Activated naive CD8-positive, alpha-beta T cell treated with anti-CD3 and anti-CD28 coated beads for 36 hours (primary cell): ENCODE measurements around the gene CISD3. TPM values are rescaled to one million over a fixed set of nuclear protein-coding genes. Genes with fewer than 3 reads are reported as not detected.

Experiments used
- DNase-seq: peaks from one replicate; pipeline ENCODE4 v3.0.0; 2021
- H3K27ac Mint-ChIP-seq: one replicate; pipeline ENCODE4 v1.8.0; 2022; ENCODE audit warnings: mild to moderate bottlenecking, moderate library complexity, mixed read lengths
- H3K27me3 Mint-ChIP-seq: one replicate; pipeline ENCODE4 v1.8.0; 2022; ENCODE audit warnings: mild to moderate bottlenecking, mixed read lengths
- H3K36me3 Mint-ChIP-seq: one replicate; pipeline ENCODE4 v1.8.0; 2021; ENCODE audit warnings: mild to moderate bottlenecking, mixed read lengths
- H3K4me1 Mint-ChIP-seq: one replicate; pipeline ENCODE4 v1.8.0; 2021; ENCODE audit warnings: mixed read lengths
- H3K4me3 Mint-ChIP-seq: one replicate; pipeline ENCODE4 v1.8.0; 2022; ENCODE audit warnings: mild to moderate bottlenecking, moderate library complexity, mixed read lengths
- H3K9me3 Mint-ChIP-seq: one replicate; pipeline ENCODE4 v1.8.0; 2022; ENCODE audit warnings: mixed read lengths
- total RNA-seq, 2 experiments: library from RNA; stranded (reverse); gene quantifications; one replicate each; pipeline ENCODE4 v1.2.3, GENCODE V29; 2021

CISD3 gene
- total RNA-seq, 2 experiments from 2014 or later, result 54.3 to 57.4 TPM

GRCh38 chr17:38704606-38705522 is 25.3 kb upstream of the CISD3 start, which contains the start of gene MLLT6:
MLLT6 (plus strand) TSS chr17:38705273; CDS start chr17:38705633, 360 bp downstream.
- peaks cover 42% of the 10 kb centered on the region for H3K36me3 Mint-ChIP-seq
- H3K4me1 Mint-ChIP-seq, result peaks cover 47% of the 10 kb centered on the region
- peak within 1 kb of the TSS; percentile 96 for H3K4me3 Mint-ChIP-seq
- peaks cover 4% of the 10 kb centered on the region for H3K9me3 Mint-ChIP-seq
- DNase-seq, result peak; percentile 77
- H3K27me3 Mint-ChIP-seq, result no peaks in the 10 kb centered on the region
- H3K27ac Mint-ChIP-seq, result peak within 1 kb of the TSS; percentile 100

GRCh38 chr17:38705523-38705802 is 24.7 kb upstream of the CISD3 start:
- H3K4me3 Mint-ChIP-seq, result peak overlapping the region; percentile 96
- H3K36me3 Mint-ChIP-seq, result peaks cover 43% of the 10 kb centered on the region
- H3K27ac Mint-ChIP-seq, result peak overlapping the region; percentile 62
- DNase-seq, result no peak
- H3K9me3 Mint-ChIP-seq, result no peaks in the 10 kb centered on the region
- H3K4me1 Mint-ChIP-seq, result peaks cover 48% of the 10 kb centered on the region
- H3K27me3 Mint-ChIP-seq, result no peaks in the 10 kb centered on the region

DNA sequence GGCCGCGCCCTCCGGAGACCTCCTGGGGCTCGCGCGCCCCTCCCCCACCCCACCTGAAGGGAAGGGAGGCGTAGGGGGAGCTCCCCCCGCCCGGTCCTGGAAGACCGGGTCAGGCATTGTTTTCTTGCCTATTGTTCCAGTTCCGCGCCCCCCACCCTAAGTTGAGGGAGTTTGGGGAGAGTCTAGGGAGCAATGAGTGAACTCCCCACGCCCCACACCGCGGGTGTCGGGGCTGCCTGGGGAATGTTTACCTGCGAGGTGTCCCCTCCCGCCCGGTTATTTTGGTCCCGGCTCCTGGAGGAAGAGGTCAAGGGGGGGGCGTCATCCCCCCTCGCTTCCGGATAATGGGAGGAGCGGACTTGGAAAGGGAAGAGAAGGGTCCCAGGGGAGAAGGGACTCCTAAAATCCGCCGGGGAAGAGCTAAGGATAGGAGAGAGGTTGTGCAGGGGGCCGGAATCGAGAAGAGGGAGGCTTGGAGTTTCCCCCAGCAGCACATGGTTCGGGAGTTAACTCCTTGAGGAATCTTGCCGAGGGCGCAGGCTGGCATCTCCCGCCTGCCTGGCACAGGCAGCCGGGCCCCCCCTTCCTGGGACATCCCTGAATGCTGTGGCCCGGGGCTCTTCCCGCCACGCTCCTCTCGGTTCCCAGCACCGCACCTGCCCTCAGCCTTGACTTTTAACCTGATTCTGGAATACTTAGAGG is 24.2 kb upstream of the CISD3 start:
- Mint-ChIP-seq H3K27me3 (no peaks in the 10 kb centered on the region), H3K27ac (peak overlapping the region; percentile 91), H3K4me3 (peak overlapping the region; percentile 96), H3K36me3 (peaks cover 43% of the 10 kb centered on the region), H3K4me1 (peaks cover 45% of the 10 kb centered on the region), H3K9me3 (no peaks in the 10 kb centered on the region)
- DNase-seq, result no peak

GRCh38 chr17:38706505-38707216 is 23.5 kb upstream of the CISD3 start:
- DNase-seq, result peak; percentile 45
- Mint-ChIP-seq H3K4me1 (peaks cover 45% of the 10 kb centered on the region), H3K9me3 (no peaks in the 10 kb centered on the region), H3K36me3 (peaks cover 47% of the 10 kb centered on the region), H3K4me3 (peak overlapping the region; percentile 96), H3K27me3 (no peaks in the 10 kb centered on the region), H3K27ac (peak overlapping the region; percentile 91)

GRCh38 chr17:38707678-38708351 is 22.3 kb upstream of the CISD3 start:
- Mint-ChIP-seq H3K4me1 (peaks cover 51% of the 10 kb centered on the region), H3K9me3 (no peaks in the 10 kb centered on the region), H3K27me3 (no peaks in the 10 kb centered on the region), H3K36me3 (peaks cover 48% of the 10 kb centered on the region), H3K4me3 (peak overlapping the region; percentile 96), H3K27ac (peak overlapping the region; percentile 91)
- no peak for DNase-seq

DNA sequence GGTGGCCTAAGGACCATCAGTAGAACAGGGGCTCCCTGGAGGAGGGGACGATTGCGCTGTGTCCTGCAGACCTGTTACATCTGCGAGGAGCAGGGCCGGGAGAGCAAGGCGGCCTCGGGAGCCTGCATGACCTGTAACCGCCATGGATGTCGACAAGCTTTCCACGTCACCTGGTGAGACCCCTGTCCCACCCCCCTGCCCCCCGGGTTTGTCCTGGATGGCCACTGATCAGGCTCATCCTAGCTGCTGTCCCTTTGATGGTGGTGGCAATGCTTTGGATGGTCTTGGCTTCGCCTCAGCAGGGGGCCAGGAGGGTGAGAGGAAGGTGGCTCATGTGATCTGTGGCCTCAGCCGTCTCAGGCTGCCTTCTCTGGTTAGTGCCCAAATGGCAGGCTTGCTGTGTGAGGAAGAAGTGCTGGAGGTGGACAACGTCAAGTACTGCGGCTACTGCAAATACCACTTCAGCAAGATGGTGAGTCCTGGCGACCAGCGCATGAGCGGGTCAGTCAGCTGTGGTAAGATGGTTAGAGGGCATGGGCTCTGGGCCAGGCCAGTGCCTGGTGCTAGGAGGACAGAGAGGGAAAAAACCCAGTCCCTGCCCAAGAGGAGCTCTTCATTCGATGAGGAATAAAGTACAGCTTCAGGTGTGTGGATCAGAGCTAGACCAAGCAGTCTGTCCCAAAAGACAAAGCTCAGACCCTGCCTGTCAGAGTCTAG is 20.9 kb upstream of the CISD3 start:
- Mint-ChIP-seq H3K27ac (peak overlapping the region; percentile 57), H3K27me3 (no peaks in the 10 kb centered on the region), H3K36me3 (peaks cover 44% of the 10 kb centered on the region), H3K4me1 (peaks cover 52% of the 10 kb centered on the region), H3K4me3 (no peak overlapping the region), H3K9me3 (no peaks in the 10 kb centered on the region)
- DNase-seq, result no peak

DNA sequence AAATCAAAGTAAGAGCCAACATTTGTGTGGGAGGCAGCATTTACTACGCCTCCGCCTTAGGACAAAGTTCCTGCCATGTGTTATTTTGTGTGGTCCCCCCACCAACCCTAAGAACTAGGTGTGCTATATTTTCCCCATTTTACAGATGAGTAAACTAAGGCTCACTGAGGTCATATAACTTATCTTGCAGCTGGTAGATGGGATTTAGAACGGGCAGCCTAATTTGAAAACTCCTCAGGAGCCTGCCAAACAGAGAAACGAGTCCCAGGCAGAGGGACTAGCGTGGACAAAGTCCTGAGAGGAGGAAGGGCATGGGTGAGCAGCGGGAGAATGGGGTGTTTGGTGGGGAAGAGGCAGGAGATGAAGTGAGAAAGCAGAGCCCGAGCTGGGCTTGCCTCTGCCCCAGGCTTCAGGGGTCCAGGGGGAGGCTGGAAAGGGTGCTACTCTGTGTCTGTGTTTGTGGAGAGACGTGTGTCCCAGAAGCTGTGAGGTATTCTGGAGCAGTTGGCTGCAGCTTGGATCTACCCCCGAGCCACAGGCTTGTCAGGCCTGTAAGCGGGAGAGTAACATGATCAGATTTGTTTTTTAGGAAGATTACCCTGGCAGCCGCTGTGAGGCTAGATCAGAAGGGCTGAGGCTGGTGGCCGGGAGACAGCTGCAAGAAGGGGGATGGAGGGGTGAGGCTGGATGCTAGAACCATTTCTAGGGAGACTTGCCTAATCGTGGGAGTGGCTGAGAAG is 20.1 kb upstream of the CISD3 start:
- DNase-seq, result no peak
- no peaks in the 10 kb centered on the region for H3K27me3 Mint-ChIP-seq
- peaks cover 59% of the 10 kb centered on the region for H3K4me1 Mint-ChIP-seq
- peaks cover 43% of the 10 kb centered on the region for H3K36me3 Mint-ChIP-seq
- no peaks in the 10 kb centered on the region for H3K9me3 Mint-ChIP-seq
- peak overlapping the region; percentile 57 for H3K27ac Mint-ChIP-seq
- H3K4me3 Mint-ChIP-seq, result no peak overlapping the region

- peak overlapping the region; percentile 57 for H3K27ac Mint-ChIP-seq
- H3K27me3 Mint-ChIP-seq, result no peaks in the 10 kb centered on the region
- DNase-seq, result no peak
- peaks cover 64% of the 10 kb centered on the region for H3K4me1 Mint-ChIP-seq
- peaks cover 45% of the 10 kb centered on the region for H3K36me3 Mint-ChIP-seq
- no peak overlapping the region for H3K4me3 Mint-ChIP-seq
- H3K9me3 Mint-ChIP-seq, result no peaks in the 10 kb centered on the region
Measured at GRCh38 chr17:38710604-38710962, 19.6 kb upstream of the CISD3 start.

GRCh38 chr17:38710985-38711384 is 19.2 kb upstream of the CISD3 start:
- Mint-ChIP-seq H3K9me3 (no peaks in the 10 kb centered on the region), H3K36me3 (peaks cover 46% of the 10 kb centered on the region), H3K27ac (peak overlapping the region; percentile 35), H3K4me1 (peaks cover 68% of the 10 kb centered on the region), H3K27me3 (no peaks in the 10 kb centered on the region), H3K4me3 (no peak overlapping the region)
- no peak for DNase-seq

DNA sequence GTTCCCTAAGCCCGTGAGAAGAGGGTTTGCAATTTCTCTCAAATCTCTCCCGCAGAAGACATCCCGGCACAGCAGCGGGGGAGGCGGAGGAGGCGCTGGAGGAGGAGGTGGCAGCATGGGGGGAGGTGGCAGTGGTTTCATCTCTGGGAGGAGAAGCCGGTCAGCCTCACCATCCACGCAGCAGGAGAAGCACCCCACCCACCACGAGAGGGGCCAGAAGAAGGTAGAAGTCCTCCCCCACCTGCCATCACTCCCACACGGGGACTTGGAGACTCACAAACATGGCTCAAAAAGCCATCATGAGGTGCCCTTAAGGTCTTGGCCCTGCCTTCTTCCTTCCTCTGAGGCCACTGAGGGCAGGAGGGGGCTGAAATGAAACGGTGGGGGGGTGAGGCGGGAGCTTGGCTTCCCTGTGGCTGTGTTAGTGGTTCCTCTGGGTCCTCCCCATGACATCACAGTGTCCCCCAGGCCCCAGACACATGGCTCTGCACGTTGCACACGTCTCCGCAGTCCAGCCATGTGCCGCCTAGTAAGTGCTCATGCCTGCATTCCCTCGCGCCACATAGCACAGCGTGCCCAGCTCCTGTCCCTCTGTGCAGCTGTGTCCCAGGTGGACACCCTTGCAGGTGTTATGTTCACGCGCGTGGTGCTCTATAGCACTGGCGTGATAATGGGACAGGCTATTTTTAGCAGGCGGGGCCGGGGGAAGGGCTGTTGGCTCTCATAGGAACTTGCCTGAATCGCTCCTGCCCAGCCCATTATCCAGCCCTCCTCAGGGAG is 18.2 kb upstream of the CISD3 start:
- Mint-ChIP-seq H3K36me3 (peaks cover 42% of the 10 kb centered on the region), H3K27me3 (no peaks in the 10 kb centered on the region), H3K9me3 (no peaks in the 10 kb centered on the region), H3K27ac (peak overlapping the region; percentile 74), H3K4me1 (peaks cover 66% of the 10 kb centered on the region), H3K4me3 (peak overlapping the region; percentile 26)
- no peak for DNase-seq

GRCh38 chr17:38712593-38712992 is 17.5 kb upstream of the CISD3 start:
- H3K4me1 Mint-ChIP-seq, result peaks cover 60% of the 10 kb centered on the region
- peak overlapping the region; percentile 74 for H3K27ac Mint-ChIP-seq

DNA sequence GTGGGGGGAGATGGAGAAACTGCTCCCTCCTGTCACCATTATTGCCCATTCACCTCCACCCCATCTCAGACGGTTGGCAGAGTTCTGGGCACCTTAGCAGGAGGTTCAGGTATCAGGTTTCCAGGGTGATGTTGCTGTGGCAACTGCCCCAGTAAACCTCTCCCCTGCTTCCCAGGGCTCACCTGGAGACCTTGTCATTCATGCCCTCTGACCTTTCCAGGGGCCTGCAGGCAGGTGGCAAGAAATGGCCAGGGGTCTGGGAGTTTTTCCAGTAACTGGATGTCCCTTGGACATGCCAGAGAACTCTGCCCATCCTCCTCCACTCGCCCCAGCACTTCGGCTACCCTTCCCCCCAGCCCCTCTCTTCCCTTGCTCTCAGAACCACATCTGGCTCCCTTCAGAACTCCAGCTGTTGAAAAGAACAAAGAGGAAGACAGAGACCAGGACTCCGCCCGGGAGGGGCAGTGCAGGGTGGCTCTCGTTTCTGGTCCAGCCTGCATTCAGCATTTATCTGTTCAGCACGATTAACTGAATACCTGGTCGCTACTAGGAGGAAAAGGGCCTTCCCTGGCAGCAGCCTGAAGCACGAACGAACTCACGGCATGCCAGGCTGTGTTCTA is 16.6 kb upstream of the CISD3 start:
- no peak for DNase-seq
- H3K27ac Mint-ChIP-seq, result peak overlapping the region; percentile 38
- H3K4me1 Mint-ChIP-seq, result peaks cover 53% of the 10 kb centered on the region
- H3K27me3 Mint-ChIP-seq, result no peaks in the 10 kb centered on the region
- H3K36me3 Mint-ChIP-seq, result peaks cover 36% of the 10 kb centered on the region
- H3K9me3 Mint-ChIP-seq, result no peaks in the 10 kb centered on the region
- no peak overlapping the region for H3K4me3 Mint-ChIP-seq

More at GRCh38 chr17:38712593-38712992, 17.5 kb upstream of the CISD3 start:
- no peak for DNase-seq
- Mint-ChIP-seq H3K9me3 (no peaks in the 10 kb centered on the region), H3K36me3 (peaks cover 38% of the 10 kb centered on the region), H3K27me3 (no peaks in the 10 kb centered on the region), H3K4me3 (no peak overlapping the region)
